Lung (tissue), 12 donors: ENCODE data around the gene CADM3. TPM values are rescaled to one million over a fixed set of nuclear protein-coding genes. Genes with fewer than 3 reads are reported as not detected.

Experiments used
- ATAC-seq: fragments of 200-7000 bp; cut with Tn5 transposase; one replicate; pipeline ENCODE4 v1.9.1; 2020; ENCODE audit warnings: moderate number of reproducible peaks; ENCODE audit not compliant: insufficient read depth, low FRiP score
- DNase-seq, 3 donors: peaks; one replicate each; pipeline ENCODE4 v3.0.0-alpha.2; 2013 to 2017
- H3K27ac ChIP-seq, 2 donors: one replicate each; pipeline ENCODE4 v1.5.1; 2013; ENCODE audit warnings: mild to moderate bottlenecking in 2 of 2, moderate library complexity in 2 of 2, control low read depth in 1 of 2, inconsistent platforms in 1 of 2, low read depth in 1 of 2, low read length in 1 of 2
- H3K27me3 ChIP-seq, 3 donors: one replicate each; pipeline ENCODE4 v1.5.1; 2013; ENCODE audit warnings: low read length in 2 of 3; ENCODE audit not compliant: control insufficient read depth in 3 of 3, insufficient read depth in 3 of 3
- H3K36me3 ChIP-seq, 4 donors: one replicate each; pipeline ENCODE4 v1.5.1; 2013; ENCODE audit warnings: low read length in 4 of 4, mild to moderate bottlenecking in 1 of 4, moderate library complexity in 1 of 4; ENCODE audit not compliant: control insufficient read depth in 4 of 4, insufficient read depth in 4 of 4
- H3K4me1 ChIP-seq, 5 donors: one replicate each; pipeline ENCODE4 v1.5.1; 2013; ENCODE audit warnings: low read length in 5 of 5, mild to moderate bottlenecking in 2 of 5, moderate library complexity in 1 of 5; ENCODE audit not compliant: control insufficient read depth in 5 of 5, insufficient read depth in 5 of 5
- H3K4me3 ChIP-seq: one replicate; pipeline ENCODE4 v1.5.1; 2013; ENCODE audit warnings: mild to moderate bottlenecking, control low read depth, moderate library complexity
- H3K9ac ChIP-seq, 2 donors: one replicate each; pipeline ENCODE4 v1.5.1; 2013; ENCODE audit warnings: low read length in 2 of 2, control low read depth in 1 of 2; ENCODE audit not compliant: insufficient read depth in 1 of 2
- H3K9me3 ChIP-seq, 4 donors: one replicate each; pipeline ENCODE4 v1.5.1; 2013; ENCODE audit warnings: low read length in 3 of 4, mild to moderate bottlenecking in 1 of 4, moderate library complexity in 1 of 4; ENCODE audit not compliant: control insufficient read depth in 4 of 4, insufficient read depth in 3 of 4
- CTCF ChIP-seq: IDR thresholded peaks from 2 replicates; pipeline ENCODE4 v1.5.1; 2012; ENCODE audit warnings: mild to moderate bottlenecking; ENCODE audit errors: control extremely low read depth, extremely low read depth
- WGBS, 2 donors: extraction: QIAGEN DNeasy Blood & Tissue Kit; methylation state at CpG; one replicate each; pipeline ENCODE4 v1.1.7; 2013; 5-methylcytosine and 5-hydroxymethylcytosine counted together
- polyA plus RNA-seq, 2 donors: library from polyadenylated mRNA; stranded (reverse); fragments of 200-250 nt; gene quantifications; one replicate each; pipeline ENCODE4 v1.2.1, GENCODE V29; 2013
- total RNA-seq, 2 donors: library from RNA; depleted of rRNA in 1 of 2; stranded (reverse); fragments of >200 nt in 1 of 2; gene quantifications; one replicate each; pipeline ENCODE4 v1.2.1, GENCODE V29; 2014 to 2021
- donor health status: control.
- donor health status: control.
- donor health status: Bipolar disorder and iron deficiency.
- donor health status: healthy.
- donor health status: DM: yes; HTN: yes; CAD: no.

CADM3 gene
- total and polyA plus RNA-seq, 4 donors, result 0.89 to 3.7 (median 2.5) TPM

- H3K27ac ChIP-seq, result no peak overlapping the region
Measured at GRCh38 chr1:159207080-159207479, 35.7 kb downstream of the CADM3 start.

GRCh38 chr1:159207774-159208173 is 36.4 kb downstream of the CADM3 start:
- no peak overlapping the region for H3K4me3 ChIP-seq
- no peak overlapping the region for H3K9ac ChIP-seq
- ATAC-seq (no peak), DNase-seq (no peak)
- H3K9me3 ChIP-seq, result no peaks in the 10 kb centered on the region
- H3K27ac ChIP-seq, result no peak overlapping the region
- peaks cover 0 to 18% (median 14%) of the 10 kb centered on the region in 3 donors for H3K27me3 ChIP-seq
- no peak for TF ChIP-seq CTCF
- H3K36me3 ChIP-seq, result no peaks in the 10 kb centered on the region
- peaks cover 0 to 4% (median 0%) of the 10 kb centered on the region in 5 donors for H3K4me1 ChIP-seq
- WGBS, 2 donors, result 45 to 50% methylated on average over 8 of the region's 8 CpGs

More at GRCh38 chr1:159207080-159207479, 35.7 kb downstream of the CADM3 start:
- H3K9ac ChIP-seq, result no peak overlapping the region
- H3K36me3 ChIP-seq, result no peaks in the 10 kb centered on the region
- no peaks in the 10 kb centered on the region for H3K9me3 ChIP-seq
- peaks cover 0 to 18% (median 14%) of the 10 kb centered on the region in 3 donors for H3K27me3 ChIP-seq
- TF ChIP-seq CTCF, result no peak
- DNase-seq (no peak), ATAC-seq (no peak)
- whole genome bisulfite sequencing, 2 donors, result 86 to 90% methylated on average over 5 of the region's 5 CpGs
- H3K4me1 ChIP-seq, result peaks cover 0 to 10% (median 0%) of the 10 kb centered on the region in 5 donors
- no peak overlapping the region for H3K4me3 ChIP-seq

- no peaks in the 10 kb centered on the region for H3K9me3 ChIP-seq
- DNase-seq (no peak), ATAC-seq (no peak)
- peaks cover 0 to 4% (median 0%) of the 10 kb centered on the region in 5 donors for H3K4me1 ChIP-seq
- no peak overlapping the region for H3K4me3 ChIP-seq
- WGBS, 2 donors, result 19 to 30% methylated on average over 7 of the region's 7 CpGs
- no peaks in the 10 kb centered on the region for H3K36me3 ChIP-seq
- no peak for TF ChIP-seq CTCF
- H3K27ac ChIP-seq, result no peak overlapping the region
- peaks cover 0 to 18% (median 14%) of the 10 kb centered on the region in 3 donors for H3K27me3 ChIP-seq
- H3K9ac ChIP-seq, result no peak overlapping the region
Measured at GRCh38 chr1:159208175-159208825, 36.9 kb downstream of the CADM3 start.

GRCh38 chr1:159209061-159209460 is 37.6 kb downstream of the CADM3 start:
- no peak overlapping the region for H3K4me3 ChIP-seq
- TF ChIP-seq CTCF, result no peak
- peaks cover 0 to 3% (median 0%) of the 10 kb centered on the region in 5 donors for H3K4me1 ChIP-seq
- H3K9ac ChIP-seq, result no peak overlapping the region
- H3K27ac ChIP-seq, result no peak overlapping the region
- H3K36me3 ChIP-seq, result no peaks in the 10 kb centered on the region
- ATAC-seq, result no peak
- H3K9me3 ChIP-seq, result no peaks in the 10 kb centered on the region
- no peak for DNase-seq
- H3K27me3 ChIP-seq, result peaks cover 0 to 18% (median 14%) of the 10 kb centered on the region in 3 donors
- 83 to 88% methylated on average over 7 of the region's 7 CpGs for WGBS, 2 donors
